Right lobe of liver (tissue), 4 donors: ENCODE data around the gene CEPT1.

Experiments used
- POLR2A ChIP-seq: fragments of 450-650 bp; IDR thresholded peaks from one replicate; pipeline ENCODE4 v1.6.1; 2017; ENCODE audit warnings: antibody characterized with exemption, mild to moderate bottlenecking
- TF ChIP-seq, protein P1 (sequence below), 4 donors: fragments of 200-600 bp in 3 of 4; fragments of 450-650 bp in 1 of 4; IDR thresholded peaks; one replicate each; pipeline versions ENCODE4 v1.5.1 to v1.8.0; 2016 to 2022; ENCODE audit warnings: antibody characterized with exemption in 4 of 4, mild to moderate bottlenecking in 2 of 4
- donor health status: DM: no; HTN: no; CAD: no.
- donor health status: DM: no; HTN: no; CAD: no.
- donor health status: DM: no; HTN: yes; CAD: no.

DNA sequence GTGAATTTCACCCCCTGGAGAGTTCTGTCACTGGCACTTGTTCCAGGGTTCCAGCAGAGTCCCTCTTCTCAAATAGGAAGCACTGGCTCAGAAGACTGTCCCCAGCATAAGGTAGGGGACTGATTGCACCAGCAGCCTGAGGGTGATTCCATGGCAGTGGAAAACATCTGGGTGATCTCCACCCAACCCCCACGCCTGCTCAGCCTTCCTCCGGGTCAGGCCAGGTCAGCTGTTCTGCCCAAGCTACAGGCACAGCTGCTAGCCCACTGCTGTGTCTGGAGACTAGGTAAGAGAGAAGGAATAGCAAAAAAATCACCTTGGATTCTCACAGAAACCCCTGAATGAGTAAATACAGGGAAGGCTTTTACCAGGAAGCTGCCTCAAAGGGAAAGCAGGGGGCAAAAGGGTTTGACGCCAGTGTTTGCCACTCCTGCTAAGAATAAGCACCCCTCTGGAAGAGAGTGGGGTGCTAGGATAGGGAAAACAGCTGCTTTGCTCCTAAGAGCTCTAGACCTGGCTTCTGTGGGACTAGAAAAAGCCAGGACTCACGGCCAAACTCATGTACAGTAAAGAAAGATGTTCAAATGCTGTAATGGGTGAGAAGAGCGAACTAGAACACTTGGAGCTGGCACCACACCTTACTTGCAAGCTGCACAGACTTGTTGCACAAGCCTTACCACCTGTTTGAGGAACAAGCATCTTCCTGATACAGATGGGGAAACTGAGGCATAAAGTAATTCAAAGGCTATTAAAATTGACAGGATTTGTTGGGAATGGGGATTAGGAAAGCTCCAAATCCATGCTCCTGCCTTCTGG, 61.5 kb downstream of the CEPT1 start:
- TF ChIP-seq POLR2A, result no peak
- TF ChIP-seq, protein P1, sequence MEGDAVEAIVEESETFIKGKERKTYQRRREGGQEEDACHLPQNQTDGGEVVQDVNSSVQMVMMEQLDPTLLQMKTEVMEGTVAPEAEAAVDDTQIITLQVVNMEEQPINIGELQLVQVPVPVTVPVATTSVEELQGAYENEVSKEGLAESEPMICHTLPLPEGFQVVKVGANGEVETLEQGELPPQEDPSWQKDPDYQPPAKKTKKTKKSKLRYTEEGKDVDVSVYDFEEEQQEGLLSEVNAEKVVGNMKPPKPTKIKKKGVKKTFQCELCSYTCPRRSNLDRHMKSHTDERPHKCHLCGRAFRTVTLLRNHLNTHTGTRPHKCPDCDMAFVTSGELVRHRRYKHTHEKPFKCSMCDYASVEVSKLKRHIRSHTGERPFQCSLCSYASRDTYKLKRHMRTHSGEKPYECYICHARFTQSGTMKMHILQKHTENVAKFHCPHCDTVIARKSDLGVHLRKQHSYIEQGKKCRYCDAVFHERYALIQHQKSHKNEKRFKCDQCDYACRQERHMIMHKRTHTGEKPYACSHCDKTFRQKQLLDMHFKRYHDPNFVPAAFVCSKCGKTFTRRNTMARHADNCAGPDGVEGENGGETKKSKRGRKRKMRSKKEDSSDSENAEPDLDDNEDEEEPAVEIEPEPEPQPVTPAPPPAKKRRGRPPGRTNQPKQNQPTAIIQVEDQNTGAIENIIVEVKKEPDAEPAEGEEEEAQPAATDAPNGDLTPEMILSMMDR (IDR thresholded peaks at IDR 0.05), result no peak
